SK-N-SH (cell line): ENCODE measurements around the gene CYP39A1. TPM values are rescaled to one million over a fixed set of nuclear protein-coding genes. Genes with fewer than 3 reads are reported as not detected.

Source experiments
- CTCF ChIA-PET: fragments of 300-600, 350-600 bp; formaldehyde crosslinking; extraction: SDS; loops from one replicate; lab custom pipeline; 2021; lab: Yijun Ruan, JAX
- POLR2A ChIA-PET: fragments of 350-600 bp; sonication (Branson Sonifier 250); formaldehyde crosslinking; extraction: SDS; loops from one replicate; lab custom pipeline; 2020; ENCODE audit warnings: antibody characterized with exemption, inconsistent platforms; lab: Yijun Ruan, JAX
- DNase-seq: peaks from one replicate; pipeline ENCODE4 v3.0.0; 2012
- H2AFZ ChIP-seq: fragments of 200-600 bp; sonication (generic); 2 replicates; pipeline ENCODE4 v1.8.1; 2016; ENCODE audit warnings: antibody characterized with exemption, mild to moderate bottlenecking, low read depth
- H3F3A ChIP-seq: fragments of 200-600 bp; sonication (generic); replicated peaks from 2 replicates; pipeline ENCODE3; 2016; ENCODE audit warnings: antibody characterized with exemption, mild to moderate bottlenecking; ENCODE audit not compliant: insufficient read depth
- H3K27ac ChIP-seq, 2 experiments: fragments of 200-500 bp in 1 of 2; fragments of 200-600 bp in 1 of 2; sonication (Bioruptor generic) in 1 of 2; sonication (generic), shearing (Covaris generic) in 1 of 2; 2 replicates each; pipeline versions ENCODE4 v1.5.1 to v1.6.1; 2014 to 2016; ENCODE audit warnings: low read depth in 2 of 2, inconsistent platforms in 1 of 2, low read length in 1 of 2, mild to moderate bottlenecking in 1 of 2, mixed read lengths in 1 of 2
- H3K27me3 ChIP-seq: fragments of 200-600 bp; sonication (generic), shearing (Covaris generic); 2 replicates; pipeline ENCODE4 v1.6.1; 2016; ENCODE audit warnings: mixed run types; ENCODE audit not compliant: insufficient read depth
- H3K36me3 ChIP-seq, 2 experiments: fragments of 200-500 bp in 1 of 2; fragments of 200-600 bp in 1 of 2; sonication (Bioruptor generic) in 1 of 2; sonication (generic) in 1 of 2; replicated peaks in 1 of 2; 2 replicates each; pipeline versions ENCODE3 to v1.5.1; 2014 to 2016; ENCODE audit warnings: low read length in 1 of 2, mild to moderate bottlenecking in 1 of 2; ENCODE audit not compliant: insufficient read depth in 2 of 2, control insufficient read depth in 1 of 2
- H3K4me1 ChIP-seq, 2 experiments: fragments of 200-500 bp in 1 of 2; fragments of 200-600 bp in 1 of 2; sonication (Bioruptor generic) in 1 of 2; sonication (generic), shearing (Covaris generic) in 1 of 2; 2 replicates each; pipeline versions ENCODE4 v1.5.1 to v1.6.1; 2014 to 2016; ENCODE audit warnings: low read depth in 1 of 2, low read length in 1 of 2, mixed run types in 1 of 2; ENCODE audit not compliant: insufficient read depth in 2 of 2, control insufficient read depth in 1 of 2
- H3K4me2 ChIP-seq: fragments of 200-600 bp; sonication (generic), shearing (Covaris generic); 2 replicates; pipeline ENCODE4 v1.6.1; 2017; ENCODE audit warnings: mixed run types
- H3K4me3 ChIP-seq, 2 experiments: fragments of 200-500 bp in 1 of 2; fragments of 200-600 bp in 1 of 2; sonication (Bioruptor generic) in 1 of 2; sonication (generic), shearing (Covaris generic) in 1 of 2; 2 replicates each; pipeline versions ENCODE4 v1.5.1 to v1.8.1; 2014 to 2016; ENCODE audit warnings: low read depth in 2 of 2, inconsistent platforms in 1 of 2, low read length in 1 of 2, mild to moderate bottlenecking in 1 of 2, mixed read lengths in 1 of 2, moderate library complexity in 1 of 2
- H3K79me2 ChIP-seq: fragments of 200-600 bp; sonication (generic); 2 replicates; pipeline ENCODE4 v1.8.1; 2017; ENCODE audit warnings: mild to moderate bottlenecking; ENCODE audit not compliant: insufficient read depth
- H3K9ac ChIP-seq: fragments of 200-600 bp; sonication (generic); 2 replicates; pipeline ENCODE4 v1.6.1; 2017; ENCODE audit warnings: mixed run types
- H3K9me2 ChIP-seq: fragments of 200-600 bp; sonication (generic); 2 replicates; pipeline ENCODE4 v1.6.1; 2017; ENCODE audit warnings: mixed run types
- H3K9me3 ChIP-seq: fragments of 200-600 bp; sonication (generic); 2 replicates; pipeline ENCODE4 v1.6.1; 2017; ENCODE audit warnings: mixed run types, mild to moderate bottlenecking, moderate library complexity
- H4K20me1 ChIP-seq: fragments of 200-600 bp; sonication (generic); 2 replicates; pipeline ENCODE4 v1.6.1; 2017; ENCODE audit warnings: mild to moderate bottlenecking, mixed run types; ENCODE audit not compliant: insufficient read depth
- CHD2 ChIP-seq: fragments of 150-350 bp; IDR thresholded peaks from 2 replicates; pipeline ENCODE4 v1.6.1; 2018; ENCODE audit warnings: low read length; ENCODE audit not compliant: partially characterized antibody
- EP300 ChIP-seq, 2 experiments: IDR thresholded peaks; 2 replicates each; pipeline versions ENCODE4 v1.4.0 to v1.6.1; 2012; ENCODE audit warnings: borderline replicate concordance in 1 of 2, low read depth in 1 of 2, low read length in 1 of 2
- EZH2phosphoT487 ChIP-seq: fragments of 200-600 bp; sonication (generic); IDR thresholded peaks from 2 replicates; pipeline ENCODE4 v1.6.1; 2017; ENCODE audit warnings: low read depth, mixed run types, mild to moderate bottlenecking, antibody characterized with exemption, moderate library complexity, borderline replicate concordance
- FOXM1 ChIP-seq: IDR thresholded peaks from 2 replicates; pipeline ENCODE4 v1.4.0; 2012; ENCODE audit warnings: low read depth, mild to moderate bottlenecking
- GABPA ChIP-seq: IDR thresholded peaks from 2 replicates; pipeline ENCODE4 v1.4.0; 2012; ENCODE audit warnings: low read depth, mild to moderate bottlenecking
- IRF3 ChIP-seq: fragments of 150-350 bp; IDR thresholded peaks from 2 replicates; pipeline ENCODE4 v1.6.1; 2016; ENCODE audit warnings: mild to moderate bottlenecking, low read depth, low read length
- MEF2A ChIP-seq: IDR thresholded peaks from 2 replicates; pipeline ENCODE4 v1.4.0; 2012; ENCODE audit warnings: low read depth, borderline replicate concordance
- PBX3 ChIP-seq: IDR thresholded peaks from 2 replicates; pipeline ENCODE4; 2012
- RAD21 ChIP-seq: IDR thresholded peaks from 2 replicates; pipeline ENCODE4 v1.6.1; 2012; ENCODE audit warnings: mild to moderate bottlenecking, low read length
- RXRA ChIP-seq: IDR thresholded peaks from 2 replicates; pipeline ENCODE4 v1.4.0; 2012; ENCODE audit warnings: low read depth, mild to moderate bottlenecking, borderline replicate concordance
- SIN3A ChIP-seq: IDR thresholded peaks from 2 replicates; pipeline ENCODE4 v1.6.1; 2012; ENCODE audit warnings: low read depth, mild to moderate bottlenecking, low read length, moderate library complexity, borderline replicate concordance
- SMC3 ChIP-seq: IDR thresholded peaks from 2 replicates; pipeline ENCODE4 v1.6.1; 2012; ENCODE audit warnings: low read depth, low read length, improper control_type of control experiment
- TCF12 ChIP-seq: IDR thresholded peaks from 2 replicates; pipeline ENCODE4 v1.4.0; 2012
- TEAD4 ChIP-seq: IDR thresholded peaks from 2 replicates; pipeline ENCODE4 v1.4.0; 2012; ENCODE audit warnings: mild to moderate bottlenecking, borderline replicate concordance; ENCODE audit not compliant: insufficient read depth
- YY1 ChIP-seq: IDR thresholded peaks from 2 replicates; pipeline ENCODE4 v1.4.0; 2012; ENCODE audit warnings: low read depth, mild to moderate bottlenecking
- ZBTB33 ChIP-seq: IDR thresholded peaks from 2 replicates; pipeline ENCODE4 v1.4.0; 2012; ENCODE audit warnings: low read depth, borderline replicate concordance
- WGBS: methylation state at CpG from one replicate; pipeline ENCODE4 v1.1.6; 2017; ENCODE audit warnings: low lambda C conversion rate; 5-methylcytosine and 5-hydroxymethylcytosine counted together
- polyA plus RNA-seq, 3 experiments: library from polyadenylated mRNA; depleted of rRNA; stranded (reverse); fragments of >200 nt; gene quantifications; 2 replicates each; pipeline ENCODE4 v1.2.3, GENCODE V29; 2012
- TF ChIP-seq, protein P1 (sequence below): fragments of 150-350 bp; IDR thresholded peaks from 2 replicates; pipeline ENCODE4 v1.6.1; 2017; ENCODE audit warnings: antibody characterized with exemption, low read length, low read depth, borderline replicate concordance

CYP39A1 gene
- polyA plus RNA-seq, 1 of the 3 experiments (the other 2 are of a cell fraction) = not detected

GRCh38 chr6:46538800-46539480 is 113.7 kb downstream of the CYP39A1 start:
- Histone ChIP-seq H3K4me1 (no peaks in the 10 kb centered on the region), H3K4me2 (no peak overlapping the region), H3F3A (no peaks in the 10 kb centered on the region), H3K9ac (no peak overlapping the region), H3K4me3 (no peak overlapping the region), H4K20me1 (no peaks in the 10 kb centered on the region), H3K79me2 (no peaks in the 10 kb centered on the region), H2AFZ (no peak overlapping the region), H3K9me3 (no peaks in the 10 kb centered on the region), H3K9me2 (no peaks in the 10 kb centered on the region), H3K27me3 (no peaks in the 10 kb centered on the region), H3K27ac (no peak overlapping the region), H3K36me3 (no peaks in the 10 kb centered on the region)
- no peak for DNase-seq
- CTCF ChIA-PET = no interaction called here
- WGBS = 5% methylated on average over 6 of the region's 6 CpGs
- POLR2A ChIA-PET = no interaction called here
- no peak for TF ChIP-seq RAD21
- TF ChIP-seq EP300 (IDR thresholded peaks at IDR 0.05; ENCODE audit: borderline replicate concordance in 1 of 2, low read depth in 1 of 2, low read length in 1 of 2) = no peak
- no peak for TF ChIP-seq CHD2
- no peak for TF ChIP-seq EZH2phosphoT487
- TF ChIP-seq IRF3 = no peak
- no peak for TF ChIP-seq PBX3

- ChIA-PET CTCF (no interaction called here), POLR2A (no interaction called here)
- no peak overlapping the region for H3K4me3 ChIP-seq
- no peak overlapping the region for H3K9ac ChIP-seq
- no peak overlapping the region for H3K4me2 ChIP-seq
- H3K36me3 ChIP-seq = no peaks in the 10 kb centered on the region
- no peaks in the 10 kb centered on the region for H3K79me2 ChIP-seq
- H2AFZ ChIP-seq = no peak overlapping the region
- no peaks in the 10 kb centered on the region for H4K20me1 ChIP-seq
- no peak for DNase-seq
- H3K27ac ChIP-seq = no peak overlapping the region
- no peaks in the 10 kb centered on the region for H3K9me3 ChIP-seq
- WGBS = 34% methylated on average over 3 of the region's 3 CpGs
- no peaks in the 10 kb centered on the region for H3K27me3 ChIP-seq
- no peaks in the 10 kb centered on the region for H3K9me2 ChIP-seq
- H3K4me1 ChIP-seq = no peaks in the 10 kb centered on the region
- no peaks in the 10 kb centered on the region for H3F3A ChIP-seq
- TF ChIP-seq GABPA (no peak), YY1 (no peak), TCF12 (no peak), SIN3A (no peak), FOXM1 (no peak), SMC3 (no peak), PBX3 (no peak), RXRA (no peak), MEF2A (no peak), RAD21 (no peak), ZBTB33 (no peak), TEAD4 (no peak)
- TF ChIP-seq, protein P1, sequence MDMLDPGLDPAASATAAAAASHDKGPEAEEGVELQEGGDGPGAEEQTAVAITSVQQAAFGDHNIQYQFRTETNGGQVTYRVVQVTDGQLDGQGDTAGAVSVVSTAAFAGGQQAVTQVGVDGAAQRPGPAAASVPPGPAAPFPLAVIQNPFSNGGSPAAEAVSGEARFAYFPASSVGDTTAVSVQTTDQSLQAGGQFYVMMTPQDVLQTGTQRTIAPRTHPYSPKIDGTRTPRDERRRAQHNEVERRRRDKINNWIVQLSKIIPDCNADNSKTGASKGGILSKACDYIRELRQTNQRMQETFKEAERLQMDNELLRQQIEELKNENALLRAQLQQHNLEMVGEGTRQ = no peak
These were observed 121.7 kb downstream of the CYP39A1 start for GRCh38 chr6:46530896-46531295.
